Measurements from ENCODE around the gene RSU1.

Gene RSU1

DNA sequence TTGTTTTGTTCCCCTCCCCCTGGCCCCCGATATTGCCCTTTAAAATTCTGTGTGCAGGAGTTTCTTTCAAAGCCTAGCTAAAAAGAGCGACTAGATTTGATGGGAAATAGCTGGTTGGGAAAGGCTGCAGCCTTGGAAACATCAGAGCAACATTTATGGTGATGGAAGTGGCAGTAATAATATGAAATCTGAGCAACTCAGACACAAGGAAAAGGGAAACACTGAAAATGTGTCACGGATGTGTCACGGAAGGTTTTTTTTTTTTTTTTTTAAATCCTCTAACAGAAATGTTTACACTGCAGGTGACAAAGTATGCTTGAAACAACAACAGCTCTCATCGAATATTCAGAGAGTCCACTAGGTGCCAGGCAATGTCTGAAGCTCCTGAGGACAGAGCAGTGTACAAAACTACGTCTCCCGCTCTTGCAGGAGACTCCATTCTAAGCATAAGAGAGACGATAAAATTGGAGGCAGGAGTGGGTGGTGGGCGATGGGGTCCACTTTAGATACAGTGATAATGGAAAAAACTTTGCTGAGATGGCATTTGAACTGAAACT, 143.0 kb downstream of the RSU1 start:
- no peak for TF ChIP-seq CTCF (IDR thresholded peaks at IDR 0.05)
- Histone ChIP-seq H3K4me3 (no peak overlapping the region), H3K27ac (no peak overlapping the region)
- no peak for DNase-seq (ENCODE audit: low spot score)

- Histone ChIP-seq H3K4me3 (no peak overlapping the region), H3K27ac (no peak overlapping the region)
- no peak for TF ChIP-seq CTCF (IDR thresholded peaks at IDR 0.05)
- DNase-seq (ENCODE audit: low spot score), result no peak
These were observed 143.8 kb downstream of the RSU1 start for GRCh38 chr10:16673443-16673842.

- Histone ChIP-seq H3K4me3 (no peak overlapping the region), H3K27ac (no peak overlapping the region)
- no peak for TF ChIP-seq CTCF (IDR thresholded peaks at IDR 0.05)
- DNase-seq (ENCODE audit: low spot score), result no peak
These were observed 153.8 kb downstream of the RSU1 start for GRCh38 chr10:16663444-16663843.

DNA sequence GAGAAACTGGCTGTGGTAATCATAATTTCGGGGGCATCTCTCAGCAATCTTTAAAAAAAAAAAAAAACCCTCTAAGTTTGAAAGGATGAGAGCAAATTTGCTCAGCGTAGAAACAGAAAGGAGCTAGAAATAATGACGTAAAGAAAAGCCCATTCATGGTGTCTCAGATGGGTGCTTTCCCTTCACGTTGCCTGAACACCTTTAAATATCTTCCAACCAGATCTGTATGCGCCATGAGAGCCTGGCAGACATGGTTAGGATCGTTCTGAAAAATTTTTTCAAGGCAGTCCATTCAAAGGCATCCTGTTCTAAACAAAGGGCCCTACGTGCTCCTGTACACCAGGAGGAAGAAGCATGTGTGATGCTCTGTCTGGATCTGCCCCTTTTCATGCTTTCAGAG, 154.3 kb downstream of the RSU1 start:
- TF ChIP-seq CTCF (IDR thresholded peaks at IDR 0.05), result no peak
- Histone ChIP-seq H3K4me3 (no peak overlapping the region), H3K27ac (no peak overlapping the region)
- DNase-seq (ENCODE audit: low spot score), result no peak

GRCh38 chr10:16656895-16657294, 160.3 kb downstream of the RSU1 start:
- H3K4me3 ChIP-seq, result no peak overlapping the region
- H3K27ac ChIP-seq, result no peak overlapping the region
- DNase-seq (ENCODE audit: low spot score), result no peak
- TF ChIP-seq CTCF (IDR thresholded peaks at IDR 0.05), result no peak

GRCh38 chr10:16653224-16653623, 164.0 kb downstream of the RSU1 start:
- DNase-seq (ENCODE audit: low spot score), result no peak
- TF ChIP-seq CTCF (IDR thresholded peaks at IDR 0.05), result no peak

DNA sequence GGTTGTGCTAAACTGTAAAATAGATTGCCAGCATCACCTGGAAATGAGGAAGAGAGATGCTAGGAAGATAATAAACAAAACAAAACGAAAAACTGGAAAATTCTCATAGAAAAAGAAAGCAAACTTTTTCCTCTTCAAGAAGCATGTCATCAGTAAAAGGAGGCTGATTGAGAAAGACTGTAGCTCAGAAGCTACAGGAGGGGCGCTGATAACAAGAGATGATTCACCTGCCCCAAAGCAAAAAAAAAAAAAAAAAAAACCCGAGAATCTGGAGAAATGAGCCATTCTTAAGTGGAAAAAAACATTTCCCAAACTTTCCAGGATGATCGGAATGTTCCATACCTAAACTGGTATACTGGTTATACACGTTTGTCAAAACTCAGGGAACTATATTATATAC, 165.1 kb downstream of the RSU1 start:
- DNase-seq (ENCODE audit: low spot score), result no peak
- TF ChIP-seq CTCF (IDR thresholded peaks at IDR 0.05), result no peak
- Histone ChIP-seq H3K4me3 (no peak overlapping the region), H3K27ac (no peak overlapping the region)

More at GRCh38 chr10:16653224-16653623, 164.0 kb downstream of the RSU1 start:
- Histone ChIP-seq H3K27ac (no peak overlapping the region), H3K4me3 (no peak overlapping the region)
